Keratinocyte (primary cell): ENCODE measurements around the gene EVC. TPM values are rescaled to one million over a fixed set of nuclear protein-coding genes. Genes with fewer than 3 reads are reported as not detected.

ENCODE experiments used
- DNase-seq: peaks from one replicate; pipeline ENCODE4 v3.0.0-alpha.2; 2011; ENCODE audit warnings: low read depth, missing footprints, low spot score
- FAIRE-seq: peaks from 2 replicates; lab custom pipeline; 2011; peaks lifted over from hg19 to GRCh38; lab: Jason Lieb, UNC
- H2AFZ ChIP-seq: 2 replicates; pipeline ENCODE4 v1.6.0; 2012; ENCODE audit warnings: low read length, control low read depth, inconsistent platforms; ENCODE audit not compliant: control insufficient read depth
- H3K27ac ChIP-seq: 2 replicates; pipeline ENCODE4 v1.5.1; 2011; ENCODE audit warnings: low read length; ENCODE audit not compliant: control insufficient read depth, insufficient read depth
- H3K27me3 ChIP-seq: 3 replicates; pipeline ENCODE4 v1.6.0; 2011; ENCODE audit warnings: low read length; ENCODE audit not compliant: control insufficient read depth, insufficient read depth; ENCODE audit errors: extremely low read depth
- H3K36me3 ChIP-seq, 2 experiments: 2 replicates in 1 of 2; 3 replicates in 1 of 2; pipeline ENCODE4 v1.5.1; 2011; ENCODE audit warnings: low read length in 2 of 2, mild to moderate bottlenecking in 1 of 2; ENCODE audit not compliant: control insufficient read depth in 2 of 2, insufficient read depth in 2 of 2; ENCODE audit errors: extremely low read depth in 1 of 2
- H3K4me1 ChIP-seq: 3 replicates; pipeline ENCODE4 v1.5.1; 2011; ENCODE audit warnings: low read length; ENCODE audit not compliant: control insufficient read depth, insufficient read depth; ENCODE audit errors: extremely low read depth
- H3K4me2 ChIP-seq: 3 replicates; pipeline ENCODE4 v1.6.0; 2011; ENCODE audit warnings: low read depth, low read length; ENCODE audit not compliant: control insufficient read depth, insufficient read depth; ENCODE audit errors: extremely low read depth
- H3K4me3 ChIP-seq, 3 experiments: fragments of 200-600 bp in 1 of 3; sonication (generic) in 1 of 3; 2 replicates in 2 of 3; 3 replicates in 1 of 3; pipeline ENCODE4 v1.5.1; 2011 to 2016; ENCODE audit warnings: low read length in 3 of 3, mild to moderate bottlenecking in 3 of 3, control low read depth in 2 of 3, inconsistent platforms in 1 of 3, low read depth in 1 of 3, mixed read lengths in 1 of 3, mixed run types in 1 of 3, moderate library complexity in 1 of 3; ENCODE audit not compliant: control insufficient read depth in 2 of 3, insufficient read depth in 2 of 3; ENCODE audit errors: extremely low read depth in 1 of 3
- H3K79me2 ChIP-seq: 2 replicates; pipeline ENCODE4 v1.6.0; 2012; ENCODE audit warnings: low read length; ENCODE audit not compliant: control insufficient read depth, insufficient read depth
- H3K9ac ChIP-seq: 3 replicates; pipeline ENCODE4 v1.6.0; 2011; ENCODE audit warnings: low read length; ENCODE audit not compliant: control insufficient read depth, insufficient read depth; ENCODE audit errors: extremely low read depth
- H3K9me1 ChIP-seq: 3 replicates; pipeline ENCODE4 v1.6.0; 2011; ENCODE audit warnings: low read length; ENCODE audit not compliant: control insufficient read depth, insufficient read depth; ENCODE audit errors: extremely low read depth
- H3K9me3 ChIP-seq: 2 replicates; pipeline ENCODE4 v1.5.1; 2012; ENCODE audit warnings: low read depth, low read length; ENCODE audit not compliant: control insufficient read depth
- H4K20me1 ChIP-seq: 3 replicates; pipeline ENCODE4 v1.6.0; 2011; ENCODE audit warnings: low read length; ENCODE audit not compliant: control insufficient read depth, insufficient read depth; ENCODE audit errors: extremely low read depth
- EZH2 ChIP-seq: IDR thresholded peaks from one replicate; pipeline ENCODE4 v1.6.1; 2012; ENCODE audit warnings: inconsistent platforms, mild to moderate bottlenecking, low read length, moderate library complexity
- dilution Hi-C: fragments of 300-500 bp; cut with MboI; formaldehyde crosslinking; loops from one replicate; pipeline ENCODE4 v1.7.0; 2020; ENCODE audit warnings: low sequenced_read_pairs; ENCODE audit not compliant: extremely low pct_ligation_motif_present
- polyA plus RNA-seq, 5 experiments: library from polyadenylated mRNA; depleted of rRNA in 3 of 5; stranded (reverse) in 3 of 5; stranded (forward) in 1 of 5; unstranded in 1 of 5; fragments of >200 nt; gene quantifications; 1 replicate in 1 of 5; 2 replicates in 3 of 5; 3 replicates in 1 of 5; pipeline versions ENCODE4 v1.2.1 to v1.2.3, GENCODE V29; 2011 to 2012; ENCODE audit warnings: missing spikeins in 2 of 5, low read depth in 1 of 5, low replicate concordance in 1 of 5
- TF ChIP-seq, protein P1 (sequence below), 3 experiments: IDR thresholded peaks in 1 of 3; conservative IDR thresholded peaks in 1 of 3; optimal IDR thresholded peaks in 1 of 3; 2 replicates in 2 of 3; 3 replicates in 1 of 3; pipeline versions ENCODE3 to v1.5.1; 2011; ENCODE audit warnings: low read length in 3 of 3, mild to moderate bottlenecking in 3 of 3, moderate library complexity in 2 of 3, control low read depth in 1 of 3, inconsistent platforms in 1 of 3; ENCODE audit not compliant: insufficient read depth in 2 of 3; ENCODE audit errors: extremely low read depth in 1 of 3

EVC gene
- polyA plus RNA-seq, 1 donor (not counting 4 experiments of a cell fraction or from before 2014, with no cell fraction given): 7.3 TPM

DNA sequence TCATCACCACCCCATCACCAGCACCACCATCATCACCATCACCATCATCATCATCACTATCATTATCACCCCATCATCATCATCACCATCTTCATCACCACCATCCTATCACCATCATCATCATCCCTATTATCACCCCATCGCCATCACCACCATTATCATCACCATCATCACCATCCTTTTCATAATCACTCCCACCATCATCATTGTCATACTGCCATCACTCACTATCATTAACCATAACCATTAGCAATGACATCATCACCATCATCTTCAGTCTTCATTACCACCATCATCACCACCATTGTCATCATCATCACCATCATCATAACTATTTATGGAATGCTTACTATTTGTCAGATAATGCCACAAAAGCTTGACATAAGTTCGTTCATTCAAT, 146.2 kb downstream of the EVC start:
- no peak for DNase-seq
- Histone ChIP-seq H3K27ac (no peak overlapping the region), H3K9ac (no peak overlapping the region), H3K9me3 (no peaks in the 10 kb centered on the region), H3K9me1 (no peaks in the 10 kb centered on the region), H3K27me3 (peaks cover 3% of the 10 kb centered on the region), H2AFZ (no peak overlapping the region), H3K4me3 (no peak overlapping the region), H3K4me2 (no peak overlapping the region), H3K4me1 (no peaks in the 10 kb centered on the region), H3K36me3 (no peaks in the 10 kb centered on the region), H3K79me2 (no peaks in the 10 kb centered on the region), H4K20me1 (no peaks in the 10 kb centered on the region)
- dilution Hi-C loops: no loop called here
- no peak for FAIRE-seq
- TF ChIP-seq EZH2: no peak
- TF ChIP-seq, protein P1, sequence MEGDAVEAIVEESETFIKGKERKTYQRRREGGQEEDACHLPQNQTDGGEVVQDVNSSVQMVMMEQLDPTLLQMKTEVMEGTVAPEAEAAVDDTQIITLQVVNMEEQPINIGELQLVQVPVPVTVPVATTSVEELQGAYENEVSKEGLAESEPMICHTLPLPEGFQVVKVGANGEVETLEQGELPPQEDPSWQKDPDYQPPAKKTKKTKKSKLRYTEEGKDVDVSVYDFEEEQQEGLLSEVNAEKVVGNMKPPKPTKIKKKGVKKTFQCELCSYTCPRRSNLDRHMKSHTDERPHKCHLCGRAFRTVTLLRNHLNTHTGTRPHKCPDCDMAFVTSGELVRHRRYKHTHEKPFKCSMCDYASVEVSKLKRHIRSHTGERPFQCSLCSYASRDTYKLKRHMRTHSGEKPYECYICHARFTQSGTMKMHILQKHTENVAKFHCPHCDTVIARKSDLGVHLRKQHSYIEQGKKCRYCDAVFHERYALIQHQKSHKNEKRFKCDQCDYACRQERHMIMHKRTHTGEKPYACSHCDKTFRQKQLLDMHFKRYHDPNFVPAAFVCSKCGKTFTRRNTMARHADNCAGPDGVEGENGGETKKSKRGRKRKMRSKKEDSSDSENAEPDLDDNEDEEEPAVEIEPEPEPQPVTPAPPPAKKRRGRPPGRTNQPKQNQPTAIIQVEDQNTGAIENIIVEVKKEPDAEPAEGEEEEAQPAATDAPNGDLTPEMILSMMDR (optimal IDR thresholded peaks at IDR 0.05 in 1 of 3, IDR thresholded peaks at IDR 0.05 in 1 of 3, conservative IDR thresholded peaks at IDR 0.05 in 1 of 3; ENCODE audit: extremely low read depth in 1 of 3, insufficient read depth in 2 of 3, low read length in 3 of 3): no peak

DNA sequence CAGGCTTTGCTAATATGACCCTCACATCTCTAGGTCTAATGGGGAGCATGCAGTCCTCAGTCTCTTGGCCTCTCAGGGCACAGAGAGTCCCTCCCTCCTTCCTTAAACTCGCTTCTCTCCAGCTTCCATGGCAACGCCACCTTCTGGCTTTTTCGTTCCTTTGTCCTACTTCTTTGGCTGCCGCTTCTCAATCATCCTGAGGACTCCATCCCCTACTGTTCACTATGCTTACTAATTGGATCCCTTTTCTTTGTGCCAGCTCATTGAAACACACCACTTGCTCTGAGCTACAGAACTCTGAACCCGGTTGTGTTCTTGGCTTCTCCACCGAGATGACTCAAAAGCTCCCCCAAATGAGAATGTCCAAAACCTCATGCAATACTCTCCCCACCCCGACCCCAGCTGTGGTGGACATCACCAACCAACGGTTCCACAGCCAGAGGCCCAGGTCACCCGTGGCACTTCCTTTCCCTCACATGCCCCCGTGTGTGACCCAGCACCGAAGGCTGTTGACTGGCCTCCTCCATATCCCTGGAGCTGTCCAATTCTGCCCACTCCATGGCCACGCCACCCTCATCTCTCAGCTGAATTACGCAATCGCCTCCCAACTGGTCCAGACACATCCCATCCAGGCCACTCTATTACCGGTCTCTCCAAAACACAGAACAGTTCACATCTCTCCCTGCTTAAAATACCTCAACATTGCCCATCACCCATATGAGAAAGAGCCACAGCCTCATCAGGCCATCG, 147.2 kb downstream of the EVC start:
- no peak overlapping the region for H3K4me3 ChIP-seq
- H3K36me3 ChIP-seq: no peaks in the 10 kb centered on the region
- H3K4me1 ChIP-seq: peaks cover 2% of the 10 kb centered on the region
- FAIRE-seq (no peak), DNase-seq (no peak)
- H3K4me2 ChIP-seq: no peak overlapping the region
- no peak overlapping the region for H3K27ac ChIP-seq
- no peaks in the 10 kb centered on the region for H4K20me1 ChIP-seq
- no peaks in the 10 kb centered on the region for H3K79me2 ChIP-seq
- H3K9me3 ChIP-seq: no peaks in the 10 kb centered on the region
- dilution Hi-C loops: no loop called here
- H3K9me1 ChIP-seq: no peaks in the 10 kb centered on the region
- no peak overlapping the region for H2AFZ ChIP-seq
- H3K27me3 ChIP-seq: no peaks in the 10 kb centered on the region
- no peak for TF ChIP-seq EZH2
- TF ChIP-seq, protein P1 (optimal IDR thresholded peaks at IDR 0.05 in 1 of 3, IDR thresholded peaks at IDR 0.05 in 1 of 3, conservative IDR thresholded peaks at IDR 0.05 in 1 of 3; ENCODE audit: extremely low read depth in 1 of 3, insufficient read depth in 2 of 3, low read length in 3 of 3): no peak
- no peak overlapping the region for H3K9ac ChIP-seq
